Stimulated activated CD8-positive, alpha-beta memory T cell treated with anti-CD3 and anti-CD28 coated beads, Interleukin-7, amount 100 ng/mL, for 4 hours (primary cell): Measurements from ENCODE around the gene RPS14.
"Not testable (repeated sequence)": the region's sequence is repeated elsewhere in the genome, so short reads cannot be mapped to it uniquely, and the experiment has no call there.

Experiments used
- DNase-seq, 2 donors: peaks; one replicate each; pipeline ENCODE4 v3.0.0-alpha.2; 2020; ENCODE audit warnings: low read depth in 2 of 2

The RPS14 gene

DNA sequence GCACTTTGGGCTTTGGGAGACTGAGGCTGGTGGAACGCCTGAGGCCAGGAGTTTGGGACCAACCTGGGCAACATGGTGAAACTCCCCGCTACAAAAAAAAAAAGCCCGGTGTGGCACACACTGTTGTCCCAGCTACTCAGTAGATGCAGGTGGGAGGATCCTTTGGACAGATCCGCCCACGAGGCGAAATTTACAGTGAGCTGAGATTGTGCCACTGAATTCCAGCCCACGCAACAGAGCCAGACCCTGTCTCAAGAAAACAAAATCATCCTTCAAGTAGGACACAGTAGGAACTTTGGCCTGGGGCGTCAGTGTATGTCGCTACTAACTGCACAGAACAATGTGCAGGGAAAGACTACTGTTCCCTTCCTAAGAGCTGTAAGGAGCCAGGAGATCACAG lies 4.8 kb downstream of the RPS14 start:
- DNase-seq, result no peak

DNA sequence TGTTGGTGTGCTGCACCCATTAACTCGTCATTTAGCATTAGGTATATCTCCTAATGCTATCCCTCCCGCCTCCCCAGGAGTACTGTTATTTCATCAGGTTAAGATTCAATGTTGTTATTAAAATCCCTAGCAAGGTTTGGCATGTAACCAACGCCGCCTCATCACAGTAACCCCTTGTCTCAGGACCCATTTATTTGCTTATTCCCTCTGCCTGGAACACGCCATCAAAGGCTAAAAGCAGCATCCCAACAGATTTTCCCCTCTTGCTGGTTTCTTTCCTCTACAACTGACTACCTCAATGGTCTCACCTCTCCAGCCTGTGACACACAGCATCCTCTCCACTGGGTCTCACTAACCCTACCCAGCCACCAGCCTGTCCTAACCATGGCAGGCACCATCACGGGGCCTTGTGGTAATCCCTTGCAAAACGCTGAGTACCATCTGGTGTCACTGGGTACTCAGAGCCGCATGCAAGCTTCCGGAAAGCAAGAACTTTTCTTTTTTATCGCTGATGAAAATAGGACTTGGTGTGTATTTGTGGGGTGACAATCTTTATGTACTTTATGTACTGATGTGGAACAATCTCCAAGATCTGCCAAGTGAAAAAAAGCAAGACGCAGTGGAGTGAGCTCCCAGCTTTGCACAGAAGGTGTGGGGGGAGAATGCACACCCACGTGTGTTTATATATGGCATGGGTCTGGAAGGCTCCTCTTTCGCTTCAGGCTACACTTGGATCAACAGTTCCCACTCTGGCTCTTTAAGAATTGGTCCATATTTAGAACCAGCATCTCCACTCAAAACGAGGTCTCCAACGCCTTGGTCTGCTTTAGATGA lies 6.1 kb downstream of the RPS14 start:
- DNase-seq, result no peak

DNA sequence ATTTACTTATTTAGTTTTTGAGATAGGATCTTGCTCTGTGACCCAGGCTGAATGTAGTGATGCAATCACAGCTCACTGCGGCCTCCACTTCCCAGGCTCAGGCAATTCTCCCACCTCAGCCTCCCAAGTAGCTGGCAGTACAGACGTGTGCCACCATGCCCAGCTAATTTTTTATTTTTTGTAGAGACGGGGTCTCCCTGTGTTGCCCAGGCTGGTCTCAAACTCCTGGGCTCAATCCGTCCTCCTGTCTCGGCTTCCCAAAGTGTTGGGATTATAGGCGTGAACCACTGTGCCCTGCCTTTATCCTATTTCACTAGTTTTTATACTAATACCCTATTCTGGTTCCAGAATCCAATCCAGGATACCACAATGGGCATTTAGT lies 6.8 kb downstream of the RPS14 start:
- DNase-seq, result no peak

DNA sequence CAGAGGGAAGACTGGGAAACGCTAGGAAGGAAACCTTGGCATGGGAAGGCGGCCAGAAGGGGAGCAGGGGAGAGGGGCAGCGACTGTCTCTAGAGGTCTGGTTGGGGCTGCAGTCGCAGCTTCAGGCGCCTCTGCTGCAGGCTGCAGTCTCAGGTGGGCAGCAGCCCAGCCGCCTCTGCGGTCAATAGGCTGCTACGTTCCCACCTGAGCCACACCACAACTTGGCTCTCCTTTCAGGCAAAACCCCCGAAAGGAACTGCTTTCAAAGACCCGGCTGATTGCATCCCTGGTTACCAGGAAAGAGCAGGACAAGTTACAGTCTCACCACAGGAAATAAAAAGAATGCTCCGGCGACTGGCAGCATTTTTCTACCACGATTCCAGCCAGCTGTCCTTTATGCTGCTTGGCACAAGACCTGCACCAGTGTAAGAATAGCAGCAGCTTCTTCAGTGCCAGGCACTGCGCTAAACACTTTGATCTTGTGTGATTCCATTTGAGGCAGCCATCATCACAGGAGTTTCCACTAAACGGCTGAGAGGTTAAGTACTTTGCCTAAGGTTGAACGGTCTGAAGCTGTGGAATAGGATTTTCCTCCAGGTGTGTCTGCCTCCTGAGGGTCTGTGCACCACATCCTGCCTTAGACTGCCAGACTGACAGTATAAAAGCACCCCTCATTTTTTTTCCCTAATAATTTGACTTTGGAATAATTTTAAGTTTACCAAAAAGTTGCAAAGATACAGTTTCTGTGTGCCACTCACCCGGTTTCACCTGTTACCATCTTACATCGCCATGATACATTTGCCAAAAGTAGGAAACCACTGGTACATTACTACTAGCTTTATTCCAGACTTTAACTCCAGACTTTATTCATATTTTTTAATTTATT lies 7.5 kb downstream of the RPS14 start:
- DNase-seq, result no peak

DNA sequence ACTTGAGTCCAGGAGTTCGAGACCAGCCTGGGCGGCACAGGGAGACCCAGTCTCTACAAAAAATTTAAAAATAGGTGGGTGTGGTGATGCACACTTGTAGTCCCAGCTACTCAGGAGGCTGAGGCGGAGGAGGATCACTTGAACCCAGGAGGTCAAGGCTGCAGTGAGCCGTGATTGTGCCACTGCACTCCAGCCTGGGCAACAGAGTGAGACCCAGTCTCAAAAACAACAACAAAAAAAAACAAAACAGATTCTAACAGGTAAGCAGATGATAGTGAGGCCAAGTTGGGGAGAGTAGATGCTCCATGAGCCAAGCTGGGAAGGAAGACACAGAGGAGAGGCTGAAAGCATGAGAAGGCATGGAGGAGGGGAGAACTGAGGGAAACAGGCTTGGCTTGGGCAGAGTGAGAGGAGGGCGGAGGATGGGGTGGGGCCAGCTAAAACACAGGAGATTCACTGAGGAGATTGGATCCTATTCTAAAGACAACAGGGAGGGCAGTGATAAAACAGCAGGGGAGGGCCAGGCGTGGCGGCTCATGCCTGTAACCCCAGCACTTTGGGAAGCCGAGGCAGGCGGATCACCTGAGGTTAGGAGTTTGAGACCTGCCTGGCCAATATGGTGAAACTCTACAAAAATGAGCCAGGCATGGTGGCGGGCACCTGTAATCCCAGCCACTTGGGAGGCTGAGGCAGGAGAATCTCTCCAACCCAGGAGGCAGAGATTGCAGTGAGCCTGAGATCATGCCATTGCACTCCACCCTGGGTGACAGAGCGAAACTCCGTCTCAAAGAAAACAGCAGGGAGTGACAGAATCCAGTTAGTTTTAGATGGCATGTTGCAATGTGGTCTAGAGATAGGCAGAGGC lies 8.4 kb downstream of the RPS14 start:
- DNase-seq, result no peak

DNA sequence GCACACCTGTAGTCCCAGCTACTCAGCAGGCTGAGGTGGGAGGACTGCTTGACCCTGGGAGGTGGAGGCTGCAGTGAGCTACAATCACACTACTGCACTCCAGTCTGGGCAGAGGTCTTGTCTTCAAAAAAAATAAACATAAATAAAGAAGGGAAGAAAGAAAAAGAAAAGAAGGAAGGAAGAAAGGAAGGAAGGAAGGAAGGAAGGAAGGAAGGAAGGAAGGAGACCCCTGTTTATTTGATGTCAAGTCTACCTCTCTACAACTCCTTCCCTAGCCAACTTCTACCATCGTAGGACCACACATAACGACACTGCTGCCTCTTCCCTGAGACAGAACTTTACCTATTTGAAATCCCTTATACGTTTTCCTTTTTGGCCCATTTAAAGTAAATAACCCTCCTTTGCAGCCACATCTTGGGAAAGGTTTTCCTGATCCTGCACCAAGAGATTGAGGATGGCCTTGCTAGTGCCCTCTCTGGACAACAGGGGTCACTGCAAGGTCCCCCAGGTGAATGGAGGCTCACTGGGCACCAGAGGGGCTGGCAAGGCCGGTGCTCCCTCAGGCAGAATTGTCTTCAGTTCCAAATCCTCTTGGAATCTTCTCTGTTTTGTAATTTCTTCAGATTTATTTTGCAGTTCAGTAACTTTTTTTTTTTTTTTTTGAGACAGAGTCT lies 10.5 kb downstream of the RPS14 start:
- DNase-seq, result no peak

DNA sequence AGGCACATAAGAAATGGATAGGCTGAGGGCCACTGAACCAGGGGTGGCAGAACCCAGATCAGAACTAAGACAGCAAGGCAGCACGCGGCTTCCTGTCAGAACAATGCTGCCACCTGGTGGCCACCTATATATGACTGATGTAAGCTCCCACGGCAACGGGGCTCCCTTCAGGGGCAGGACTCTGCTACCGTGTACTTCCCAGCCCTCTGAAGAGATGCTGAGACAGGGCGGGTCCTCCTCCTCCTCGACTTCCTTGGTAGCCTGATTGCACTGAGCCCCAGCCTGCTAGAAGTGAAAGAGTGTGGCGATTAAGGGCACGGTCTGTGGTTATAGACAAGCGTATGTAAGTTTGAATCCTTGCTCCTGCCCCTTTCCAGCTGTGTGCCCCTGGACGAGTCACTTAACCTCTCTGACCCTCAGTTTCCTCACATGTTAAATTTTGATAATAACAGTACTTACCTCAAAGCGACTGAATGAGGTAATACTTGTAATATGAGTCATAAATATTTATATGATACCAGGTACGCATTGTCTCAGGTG lies 13.3 kb downstream of the RPS14 start:
- DNase-seq, result peak; percentile 77 to 85

DNA sequence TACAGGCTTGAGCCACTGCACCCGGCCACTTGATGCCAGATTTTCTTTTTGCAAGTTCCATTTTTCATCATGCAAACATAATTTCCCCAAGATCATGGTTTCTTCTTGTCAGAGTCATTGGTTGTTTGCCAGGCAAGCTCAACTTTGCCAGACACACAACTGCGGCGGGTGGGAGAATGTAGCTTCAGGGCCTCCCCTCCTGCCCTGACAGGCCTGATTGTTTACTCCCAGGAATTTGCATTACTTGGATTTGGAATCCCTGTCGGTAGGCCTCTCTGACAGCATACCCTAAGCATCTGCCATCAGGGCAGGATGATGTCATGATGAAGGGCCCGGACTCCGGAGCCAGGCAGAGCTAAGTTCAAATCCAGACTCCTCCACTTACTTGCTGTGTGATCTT lies 15.1 kb downstream of the RPS14 start:
- DNase-seq, result no peak

DNA sequence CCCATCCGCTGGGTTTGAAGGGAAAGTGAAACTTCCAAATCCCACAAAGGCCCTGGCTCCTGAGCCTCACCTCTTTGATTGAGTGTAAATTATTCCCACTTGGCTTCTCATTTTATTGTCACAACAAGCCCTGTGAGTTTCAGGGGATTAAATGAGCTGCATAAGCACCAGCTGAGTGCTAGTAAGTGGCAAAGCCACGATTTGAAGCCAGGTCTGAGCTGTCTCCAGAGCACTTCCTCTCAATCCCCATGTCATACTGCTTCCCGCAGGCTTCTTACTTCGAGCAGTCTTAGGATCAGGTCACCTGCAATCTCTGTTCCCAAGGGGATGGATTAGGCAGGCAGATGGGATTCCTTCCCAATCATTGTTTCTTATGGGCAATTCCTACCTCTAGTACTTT lies 18.0 kb downstream of the RPS14 start:
- no peak for DNase-seq

DNA sequence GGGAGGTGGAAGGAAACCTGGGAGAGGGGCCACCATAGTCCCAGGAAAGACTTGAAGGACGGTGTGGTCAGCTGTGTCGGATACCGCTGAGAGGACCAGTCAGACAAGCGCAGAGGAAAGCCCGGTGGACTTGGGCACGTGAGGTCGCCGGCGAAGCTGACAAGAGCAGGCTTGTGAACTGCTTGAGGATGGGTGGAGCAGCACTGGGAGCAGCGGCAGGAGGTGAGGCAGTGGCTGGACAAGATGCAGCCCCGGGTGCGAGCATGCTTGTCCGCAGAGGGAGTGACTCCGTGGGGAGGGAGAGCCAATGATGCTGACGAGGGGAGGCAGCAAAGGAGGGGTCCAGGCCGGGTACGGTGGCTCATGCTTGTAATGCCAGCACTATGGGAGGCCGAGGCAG lies 18.5 kb downstream of the RPS14 start:
- no peak for DNase-seq

DNA sequence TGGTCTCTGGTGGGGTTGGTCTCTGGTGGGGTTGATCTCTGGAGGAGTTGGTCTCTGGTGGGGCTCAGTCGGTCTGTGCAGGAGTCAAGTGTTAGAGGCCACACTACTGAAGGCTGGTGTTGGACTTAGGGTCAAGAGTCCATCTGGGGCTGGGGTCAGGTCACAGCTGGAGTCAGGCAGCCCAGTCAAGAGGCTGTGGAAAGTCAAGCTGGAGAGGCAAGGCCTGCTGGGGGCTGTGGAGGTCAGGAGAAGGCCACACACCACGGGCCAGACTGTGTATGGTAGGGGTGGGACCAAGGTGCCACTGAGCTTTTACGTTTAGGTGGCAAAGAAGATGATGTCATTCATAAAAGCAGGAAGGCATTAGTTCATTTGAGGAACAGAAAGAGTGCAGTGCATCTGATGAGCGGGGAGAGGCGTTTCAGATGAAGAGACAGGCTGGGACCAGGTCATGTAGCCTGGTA lies 20.1 kb downstream of the RPS14 start:
- no peak for DNase-seq

DNA sequence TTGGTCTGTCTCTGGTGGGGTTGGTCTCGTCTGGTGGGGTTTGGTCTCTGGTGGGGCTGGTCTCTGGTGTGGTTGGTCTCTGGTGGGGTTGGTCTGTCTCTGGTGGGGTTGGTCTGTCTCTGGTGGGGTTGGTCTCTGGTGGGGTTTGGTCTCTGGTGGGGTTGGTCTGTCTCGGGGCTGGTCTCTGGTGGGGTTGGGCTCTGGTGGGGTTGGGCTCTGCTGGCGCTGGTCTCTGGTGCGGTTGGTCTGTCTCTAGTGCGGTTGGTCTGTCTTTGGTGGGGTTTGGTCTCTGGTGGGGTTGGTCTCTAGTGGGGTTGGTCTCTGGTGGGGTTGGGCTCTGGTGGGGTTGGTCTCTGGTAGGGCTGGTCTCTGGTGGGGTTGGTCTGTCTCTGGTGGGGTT lies 20.6 kb downstream of the RPS14 start:
- no peak for DNase-seq

DNA sequence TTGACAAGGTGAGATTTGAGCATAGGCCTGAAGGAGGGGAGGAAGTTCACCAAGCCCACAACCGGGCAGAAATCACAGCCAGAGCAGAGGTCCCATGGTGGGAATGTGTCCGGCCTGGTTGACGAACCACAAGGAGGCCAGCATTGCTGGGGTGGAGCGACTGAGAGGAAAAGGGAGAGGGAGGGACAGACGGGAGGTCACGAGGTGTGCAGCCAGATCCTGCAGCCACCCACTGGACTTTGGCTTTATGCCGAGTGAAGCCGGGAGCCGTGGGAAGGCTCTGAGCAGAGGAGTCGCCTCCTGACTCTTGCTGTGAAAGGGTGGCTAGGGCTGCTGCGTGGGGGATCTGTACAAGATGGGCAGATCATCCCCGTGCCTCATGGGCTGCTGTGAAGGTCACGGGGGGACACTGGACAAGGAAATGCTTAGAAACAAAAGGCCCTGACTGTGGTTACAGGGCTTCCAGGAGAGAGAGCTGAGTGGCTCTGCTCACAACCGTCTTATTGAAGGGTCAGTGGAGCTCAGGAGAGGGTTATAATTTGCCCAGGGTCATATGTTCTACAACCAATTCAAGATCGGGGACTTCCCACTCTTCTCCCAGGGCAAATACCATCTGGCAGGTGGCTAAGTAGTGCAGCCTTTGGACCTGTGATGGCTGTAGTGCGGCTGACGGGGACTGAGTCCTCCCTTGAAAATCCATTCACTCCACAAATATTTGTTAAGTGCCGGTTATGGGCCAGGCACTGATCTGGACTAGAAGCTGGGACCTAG lies 21.2 kb downstream of the RPS14 start:
- DNase-seq, result no peak

DNA sequence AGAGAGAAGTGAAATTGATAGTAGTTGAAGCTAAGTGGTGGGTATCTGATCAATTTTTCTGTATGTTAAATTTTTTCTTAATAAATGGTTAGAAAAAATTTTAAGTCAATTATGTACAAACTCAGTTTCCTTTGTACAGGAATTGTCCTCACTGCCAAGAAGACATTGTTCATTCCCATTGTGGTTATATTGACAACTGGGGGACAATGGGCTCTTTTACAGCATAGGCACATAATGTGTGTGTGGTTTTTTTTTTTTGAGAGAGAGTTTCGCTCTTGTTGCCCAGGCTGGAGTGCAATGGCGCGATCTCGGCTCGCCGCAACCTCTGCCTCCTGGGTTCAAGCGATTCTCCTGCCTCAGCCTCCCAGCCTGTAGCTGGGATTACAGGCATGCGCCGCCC lies 23.4 kb downstream of the RPS14 start:
- DNase-seq, result not testable (repeated sequence)

DNA sequence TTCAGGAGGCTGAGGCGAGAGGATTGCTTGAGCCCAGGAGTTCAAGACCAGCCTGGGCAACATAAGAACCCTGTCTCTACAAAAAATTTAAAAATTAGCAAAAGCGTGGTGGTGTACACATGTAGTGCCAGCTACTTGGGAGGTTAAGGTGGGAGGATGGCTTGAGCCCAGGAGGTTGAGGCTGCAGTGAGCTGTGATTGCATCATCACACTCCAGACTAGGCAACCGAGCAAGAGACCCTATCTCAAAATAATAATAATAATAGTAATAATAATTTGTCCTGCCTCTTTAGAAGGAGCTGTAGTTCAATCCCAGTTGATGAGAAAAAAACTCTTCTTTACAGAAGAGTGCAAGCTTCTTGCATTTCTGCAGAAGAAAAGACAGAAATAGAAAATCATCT lies 26.8 kb downstream of the RPS14 start:
- no peak for DNase-seq

DNA sequence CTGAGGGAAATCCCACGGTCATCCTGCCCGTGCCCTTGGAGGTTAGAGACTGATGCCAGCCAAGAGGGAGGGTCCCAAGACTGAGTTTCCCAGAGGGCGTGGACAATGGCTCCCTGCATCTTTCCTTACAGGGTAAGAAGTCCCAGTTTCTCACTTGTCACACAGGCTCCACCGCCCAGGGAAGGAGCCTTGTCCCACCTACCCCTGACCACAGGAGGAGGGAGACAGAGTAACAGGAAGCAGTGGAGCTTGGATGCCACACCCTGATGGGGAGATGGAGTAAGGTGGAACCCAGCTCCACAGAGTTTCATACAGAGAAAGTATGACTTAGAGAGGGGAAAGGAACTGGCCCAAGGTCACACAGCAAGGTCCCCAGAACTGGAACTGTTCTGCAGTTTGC lies 27.5 kb downstream of the RPS14 start:
- DNase-seq, result no peak

DNA sequence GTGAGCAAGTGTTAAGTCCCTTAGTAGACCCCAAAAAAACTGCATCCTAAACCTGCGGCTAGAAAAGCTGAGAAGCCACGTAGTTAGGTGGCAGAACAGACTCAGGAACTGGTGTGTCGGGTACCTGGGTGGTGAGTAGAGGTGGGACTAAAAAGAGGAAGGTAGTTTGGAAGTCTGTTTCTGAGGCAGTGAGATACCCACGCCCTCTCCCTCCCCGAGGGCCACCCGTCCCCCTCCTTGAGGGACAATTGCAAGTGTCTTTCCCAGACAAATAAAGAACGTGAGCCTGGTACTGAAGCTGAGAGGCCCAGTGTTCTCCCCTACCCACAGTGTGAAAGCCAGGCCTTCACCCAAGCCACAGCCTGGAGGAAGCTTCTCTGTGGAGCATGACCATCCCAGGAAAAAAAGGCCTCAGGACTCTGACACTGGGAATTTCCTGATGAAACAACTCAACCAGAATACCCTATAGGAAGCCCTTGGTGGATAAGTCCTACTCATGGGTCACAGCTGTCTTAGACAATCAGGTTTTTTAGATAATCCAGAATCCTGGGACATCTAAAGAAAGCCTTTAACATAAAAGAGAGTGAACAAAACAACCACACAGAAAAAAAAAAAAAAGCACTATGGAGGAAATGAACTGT lies 29.8 kb downstream of the RPS14 start:
- DNase-seq, result no peak

DNA sequence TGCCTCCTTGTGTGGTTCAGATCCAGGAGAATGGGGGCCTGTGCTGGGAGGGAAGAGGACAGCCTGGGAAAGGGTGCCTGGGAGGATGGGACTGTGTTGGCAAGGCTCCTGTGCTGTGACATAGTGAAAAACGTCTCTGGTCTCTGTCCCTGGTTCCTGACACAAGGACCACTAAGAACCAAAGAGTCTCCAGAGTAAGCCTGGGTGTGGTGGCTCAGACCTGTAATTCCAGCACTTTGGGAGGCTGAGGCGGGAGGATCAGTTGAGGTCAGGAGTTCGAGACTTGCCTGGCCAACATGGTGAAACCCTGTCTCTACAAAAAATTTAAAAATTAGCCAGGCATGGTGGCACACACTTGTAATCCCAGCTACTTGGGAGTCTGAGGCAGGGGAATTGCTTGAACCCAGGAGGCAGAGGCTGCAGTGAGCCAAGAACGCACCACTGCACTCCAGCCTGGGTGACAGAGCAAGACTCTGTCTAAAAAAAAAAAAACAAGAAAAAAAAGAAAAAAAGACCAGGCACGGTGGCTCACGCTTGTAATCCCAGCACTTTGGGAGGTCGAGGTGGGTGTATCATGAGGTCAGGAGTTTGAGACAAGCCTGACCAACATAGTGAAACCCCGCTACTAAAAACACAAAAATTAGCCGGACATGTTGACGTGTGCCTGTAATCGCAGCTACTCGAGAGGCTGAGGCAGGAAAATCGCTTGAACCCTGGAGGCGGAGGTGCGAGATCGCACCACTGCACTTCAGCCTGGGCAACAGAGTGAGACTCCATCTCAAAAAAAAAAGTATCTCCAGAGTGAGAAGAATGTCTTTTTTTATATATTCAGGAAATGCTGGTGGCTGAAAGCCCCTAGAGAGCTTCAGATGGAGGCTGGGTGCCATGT lies 35.4 kb downstream of the RPS14 start:
- DNase-seq, result not testable (repeated sequence)
